SK-N-SH treated with all-trans-retinoic acid at 6 μM for 48 hours (cell line): ENCODE data around the gene FITM1.

Source experiments
- ATAC-seq: fragments of 200-7000 bp; cut with Tn5 transposase; 3 replicates; pipeline ENCODE4 v1.9.1; 2020; ENCODE audit warnings: mild to moderate bottlenecking, moderate library complexity
- ARNTL ChIP-seq: fragments of 450-650 bp; formaldehyde crosslinking; IDR thresholded peaks from 2 replicates; pipeline ENCODE4 v1.5.0; 2020; ENCODE audit warnings: low read depth, mild to moderate bottlenecking, moderate library complexity, borderline replicate concordance
- BACH2 ChIP-seq: fragments of 250-450 bp; sonication (Bioruptor Pico); IDR thresholded peaks from 2 replicates; pipeline ENCODE4 v1.9.0; 2021; ENCODE audit warnings: mild to moderate bottlenecking, borderline replicate concordance
- CSDC2 ChIP-seq: fragments of 250-450 bp; sonication (Bioruptor Pico); IDR thresholded peaks from 2 replicates; pipeline ENCODE4 v1.5.0; 2020; ENCODE audit warnings: mild to moderate bottlenecking, moderate library complexity
- ESRRG ChIP-seq: fragments of 250-450 bp; sonication (Bioruptor Pico); IDR thresholded peaks from 2 replicates; pipeline ENCODE4 v1.6.1; 2021; ENCODE audit warnings: mild to moderate bottlenecking
- GLIS3 ChIP-seq: fragments of 250-450 bp; sonication (Bioruptor Pico); IDR thresholded peaks from 2 replicates; pipeline ENCODE4 v1.5.0; 2020; ENCODE audit warnings: mild to moderate bottlenecking, moderate library complexity
- ISL1 ChIP-seq: fragments of 250-450 bp; sonication (Bioruptor Pico); IDR thresholded peaks from 2 replicates; pipeline ENCODE4 v2.1.2; 2022; ENCODE audit warnings: mild to moderate bottlenecking, moderate library complexity
- OSR1 ChIP-seq: fragments of 250-450 bp; sonication (Bioruptor Pico); IDR thresholded peaks from 2 replicates; pipeline ENCODE4 v1.8.0; 2022; ENCODE audit warnings: moderate library complexity, mild to moderate bottlenecking, inconsistent platforms
- PPARA ChIP-seq: fragments of 250-450 bp; sonication (Bioruptor Pico); IDR thresholded peaks from 2 replicates; pipeline ENCODE4 v1.5.0; 2020; ENCODE audit warnings: mild to moderate bottlenecking, borderline replicate concordance
- RARB ChIP-seq: fragments of 250-450 bp; sonication (Bioruptor Pico); IDR thresholded peaks from 2 replicates; pipeline ENCODE4 v1.8.0; 2021; ENCODE audit warnings: mild to moderate bottlenecking, moderate library complexity
- SNAI2 ChIP-seq: fragments of 250-450 bp; sonication (Bioruptor Pico); IDR thresholded peaks from 2 replicates; pipeline ENCODE4 v1.5.0; 2020; ENCODE audit warnings: mild to moderate bottlenecking, moderate library complexity
- TCF4 ChIP-seq: fragments of 250-450 bp; sonication (Bioruptor Pico); IDR thresholded peaks from 2 replicates; pipeline ENCODE4 v1.8.0; 2021; ENCODE audit warnings: mild to moderate bottlenecking, moderate library complexity, borderline replicate concordance
- ZC3H10 ChIP-seq: fragments of 250-450 bp; sonication (Bioruptor Pico); IDR thresholded peaks from 2 replicates; pipeline ENCODE4 v1.5.1; 2021; ENCODE audit warnings: mild to moderate bottlenecking, moderate library complexity
- ZFP3 ChIP-seq: fragments of 250-450 bp; sonication (Bioruptor Pico); IDR thresholded peaks from 2 replicates; pipeline ENCODE4 v1.5.0; 2020; ENCODE audit warnings: mild to moderate bottlenecking, moderate library complexity
- ZFP30 ChIP-seq: fragments of 450-650 bp; formaldehyde crosslinking; IDR thresholded peaks from 2 replicates; pipeline ENCODE4 v1.5.0; 2022; ENCODE audit warnings: mild to moderate bottlenecking, moderate library complexity
- ZNF565 ChIP-seq: fragments of 450-650 bp; formaldehyde crosslinking; conservative IDR thresholded peaks from 2 replicates; pipeline ENCODE4 v1.5.0; 2020; ENCODE audit warnings: low read depth, mild to moderate bottlenecking, moderate library complexity
- ZNF70 ChIP-seq: fragments of 450-650 bp; formaldehyde crosslinking; IDR thresholded peaks from 2 replicates; pipeline ENCODE4 v1.5.0; 2020; ENCODE audit warnings: mild to moderate bottlenecking, moderate library complexity
- ZNF8 ChIP-seq: fragments of 450-650 bp; formaldehyde crosslinking; IDR thresholded peaks from 2 replicates; pipeline ENCODE4 v1.5.0; 2020; ENCODE audit warnings: mild to moderate bottlenecking, moderate library complexity
- TF ChIP-seq, protein P1 (sequence below): fragments of 250-450 bp; sonication (Bioruptor Pico); IDR thresholded peaks from 2 replicates; pipeline ENCODE4 v1.8.0; 2020; ENCODE audit warnings: mild to moderate bottlenecking, moderate library complexity, borderline replicate concordance
- TF ChIP-seq, protein P2 (sequence below): fragments of 250-450 bp; sonication (Bioruptor Pico); IDR thresholded peaks from 2 replicates; pipeline ENCODE4 v1.5.0; 2020; ENCODE audit warnings: mild to moderate bottlenecking, moderate library complexity
- TF ChIP-seq, protein P3 (sequence below): fragments of 250-450 bp; sonication (Bioruptor Pico); IDR thresholded peaks from 2 replicates; pipeline ENCODE4 v1.5.1; 2021; ENCODE audit warnings: mild to moderate bottlenecking, moderate library complexity

The FITM1 gene

DNA sequence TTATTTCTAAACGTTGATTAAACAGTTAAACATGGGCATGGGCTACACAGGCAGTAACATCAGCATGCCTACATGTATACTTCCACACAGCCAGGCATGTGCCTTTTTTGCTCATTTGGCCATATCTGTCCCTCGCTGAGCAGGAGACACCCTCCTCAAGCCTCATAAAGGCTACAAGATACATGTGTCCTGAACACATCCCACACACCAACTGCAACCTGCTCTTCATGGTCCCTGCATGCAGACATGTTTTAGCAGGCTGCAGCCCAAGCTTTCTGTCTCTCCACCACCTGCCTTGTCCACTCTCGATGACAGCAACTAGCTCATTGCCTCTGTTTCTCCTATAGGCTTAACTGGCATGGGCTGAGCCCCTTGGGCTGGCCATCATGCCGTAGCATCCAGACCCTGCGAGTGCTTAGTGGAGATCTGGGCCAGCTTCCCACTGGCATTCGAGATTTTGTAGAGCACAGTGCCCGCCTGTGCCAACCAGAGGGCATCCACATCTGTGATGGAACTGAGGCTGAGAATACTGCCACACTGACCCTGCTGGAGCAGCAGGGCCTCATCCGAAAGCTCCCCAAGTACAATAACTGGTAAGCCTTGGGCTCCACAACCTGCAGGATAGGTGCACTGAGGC lies 33.8 kb upstream of the FITM1 start:
- TF ChIP-seq CSDC2 (CRISPR knock-in tag), result no peak
- no peak for TF ChIP-seq ZFP30 (CRISPR knock-in tag)
- no peak for TF ChIP-seq GLIS3 (CRISPR knock-in tag)
- TF ChIP-seq, protein P1, sequence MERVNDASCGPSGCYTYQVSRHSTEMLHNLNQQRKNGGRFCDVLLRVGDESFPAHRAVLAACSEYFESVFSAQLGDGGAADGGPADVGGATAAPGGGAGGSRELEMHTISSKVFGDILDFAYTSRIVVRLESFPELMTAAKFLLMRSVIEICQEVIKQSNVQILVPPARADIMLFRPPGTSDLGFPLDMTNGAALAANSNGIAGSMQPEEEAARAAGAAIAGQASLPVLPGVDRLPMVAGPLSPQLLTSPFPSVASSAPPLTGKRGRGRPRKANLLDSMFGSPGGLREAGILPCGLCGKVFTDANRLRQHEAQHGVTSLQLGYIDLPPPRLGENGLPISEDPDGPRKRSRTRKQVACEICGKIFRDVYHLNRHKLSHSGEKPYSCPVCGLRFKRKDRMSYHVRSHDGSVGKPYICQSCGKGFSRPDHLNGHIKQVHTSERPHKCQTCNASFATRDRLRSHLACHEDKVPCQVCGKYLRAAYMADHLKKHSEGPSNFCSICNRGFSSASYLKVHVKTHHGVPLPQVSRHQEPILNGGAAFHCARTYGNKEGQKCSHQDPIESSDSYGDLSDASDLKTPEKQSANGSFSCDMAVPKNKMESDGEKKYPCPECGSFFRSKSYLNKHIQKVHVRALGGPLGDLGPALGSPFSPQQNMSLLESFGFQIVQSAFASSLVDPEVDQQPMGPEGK (CRISPR knock-in tag), result no peak
- no peak for TF ChIP-seq ZNF565 (CRISPR knock-in tag)
- no peak for TF ChIP-seq ISL1 (CRISPR knock-in tag)
- no peak for TF ChIP-seq SNAI2 (CRISPR knock-in tag)
- TF ChIP-seq ARNTL, result no peak
- TF ChIP-seq ZNF70 (CRISPR knock-in tag), result no peak
- TF ChIP-seq, protein P2, sequence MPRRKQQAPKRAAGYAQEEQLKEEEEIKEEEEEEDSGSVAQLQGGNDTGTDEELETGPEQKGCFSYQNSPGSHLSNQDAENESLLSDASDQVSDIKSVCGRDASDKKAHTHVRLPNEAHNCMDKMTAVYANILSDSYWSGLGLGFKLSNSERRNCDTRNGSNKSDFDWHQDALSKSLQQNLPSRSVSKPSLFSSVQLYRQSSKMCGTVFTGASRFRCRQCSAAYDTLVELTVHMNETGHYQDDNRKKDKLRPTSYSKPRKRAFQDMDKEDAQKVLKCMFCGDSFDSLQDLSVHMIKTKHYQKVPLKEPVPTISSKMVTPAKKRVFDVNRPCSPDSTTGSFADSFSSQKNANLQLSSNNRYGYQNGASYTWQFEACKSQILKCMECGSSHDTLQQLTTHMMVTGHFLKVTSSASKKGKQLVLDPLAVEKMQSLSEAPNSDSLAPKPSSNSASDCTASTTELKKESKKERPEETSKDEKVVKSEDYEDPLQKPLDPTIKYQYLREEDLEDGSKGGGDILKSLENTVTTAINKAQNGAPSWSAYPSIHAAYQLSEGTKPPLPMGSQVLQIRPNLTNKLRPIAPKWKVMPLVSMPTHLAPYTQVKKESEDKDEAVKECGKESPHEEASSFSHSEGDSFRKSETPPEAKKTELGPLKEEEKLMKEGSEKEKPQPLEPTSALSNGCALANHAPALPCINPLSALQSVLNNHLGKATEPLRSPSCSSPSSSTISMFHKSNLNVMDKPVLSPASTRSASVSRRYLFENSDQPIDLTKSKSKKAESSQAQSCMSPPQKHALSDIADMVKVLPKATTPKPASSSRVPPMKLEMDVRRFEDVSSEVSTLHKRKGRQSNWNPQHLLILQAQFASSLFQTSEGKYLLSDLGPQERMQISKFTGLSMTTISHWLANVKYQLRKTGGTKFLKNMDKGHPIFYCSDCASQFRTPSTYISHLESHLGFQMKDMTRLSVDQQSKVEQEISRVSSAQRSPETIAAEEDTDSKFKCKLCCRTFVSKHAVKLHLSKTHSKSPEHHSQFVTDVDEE, result no peak
- TF ChIP-seq ZNF8, result no peak
- no peak for TF ChIP-seq ZC3H10 (CRISPR knock-in tag)
- no peak for ATAC-seq

DNA sequence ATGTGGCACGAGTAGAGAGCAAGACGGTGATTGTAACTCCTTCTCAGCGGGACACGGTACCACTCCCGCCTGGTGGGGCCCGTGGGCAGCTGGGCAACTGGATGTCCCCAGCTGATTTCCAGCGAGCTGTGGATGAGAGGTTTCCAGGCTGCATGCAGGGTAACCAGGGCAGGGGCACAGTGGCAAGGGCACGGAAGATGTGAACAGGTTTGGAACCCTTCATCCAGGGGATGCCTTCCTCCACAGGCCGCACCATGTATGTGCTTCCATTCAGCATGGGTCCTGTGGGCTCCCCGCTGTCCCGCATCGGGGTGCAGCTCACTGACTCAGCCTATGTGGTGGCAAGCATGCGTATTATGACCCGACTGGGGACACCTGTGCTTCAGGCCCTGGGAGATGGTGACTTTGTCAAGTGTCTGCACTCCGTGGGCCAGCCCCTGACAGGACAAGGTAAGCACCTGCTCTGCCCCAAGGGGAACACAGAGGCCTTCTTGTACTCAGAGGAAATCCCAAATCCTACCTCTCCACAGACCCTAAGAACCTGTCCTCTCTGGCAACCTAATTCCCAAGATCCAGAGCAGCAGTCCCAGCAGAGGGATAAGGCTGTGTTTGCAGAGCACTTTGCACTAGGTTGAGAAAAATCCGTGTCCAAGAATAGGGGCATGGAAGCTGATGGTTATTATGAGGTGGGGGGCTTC lies 32.1 kb upstream of the FITM1 start:
- no peak for TF ChIP-seq SNAI2 (CRISPR knock-in tag)
- TF ChIP-seq ZFP30 (CRISPR knock-in tag), result no peak
- no peak for TF ChIP-seq TCF4 (CRISPR knock-in tag)
- no peak for TF ChIP-seq ZNF8
- TF ChIP-seq ESRRG (CRISPR knock-in tag), result no peak
- no peak for TF ChIP-seq ZFP3 (CRISPR knock-in tag)
- TF ChIP-seq, protein P3, sequence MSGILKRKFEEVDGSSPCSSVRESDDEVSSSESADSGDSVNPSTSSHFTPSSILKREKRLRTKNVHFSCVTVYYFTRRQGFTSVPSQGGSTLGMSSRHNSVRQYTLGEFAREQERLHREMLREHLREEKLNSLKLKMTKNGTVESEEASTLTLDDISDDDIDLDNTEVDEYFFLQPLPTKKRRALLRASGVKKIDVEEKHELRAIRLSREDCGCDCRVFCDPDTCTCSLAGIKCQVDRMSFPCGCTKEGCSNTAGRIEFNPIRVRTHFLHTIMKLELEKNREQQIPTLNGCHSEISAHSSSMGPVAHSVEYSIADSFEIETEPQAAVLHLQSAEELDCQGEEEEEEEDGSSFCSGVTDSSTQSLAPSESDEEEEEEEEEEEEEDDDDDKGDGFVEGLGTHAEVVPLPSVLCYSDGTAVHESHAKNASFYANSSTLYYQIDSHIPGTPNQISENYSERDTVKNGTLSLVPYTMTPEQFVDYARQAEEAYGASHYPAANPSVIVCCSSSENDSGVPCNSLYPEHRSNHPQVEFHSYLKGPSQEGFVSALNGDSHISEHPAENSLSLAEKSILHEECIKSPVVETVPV (CRISPR knock-in tag), result no peak
- TF ChIP-seq ARNTL, result no peak
- TF ChIP-seq, protein P1 (CRISPR knock-in tag), result no peak
- no peak for TF ChIP-seq RARB (CRISPR knock-in tag)
- TF ChIP-seq PPARA (CRISPR knock-in tag), result no peak
- no peak for TF ChIP-seq ISL1 (CRISPR knock-in tag)
- TF ChIP-seq BACH2 (CRISPR knock-in tag), result no peak
- no peak for TF ChIP-seq ZNF70 (CRISPR knock-in tag)
- TF ChIP-seq OSR1 (CRISPR knock-in tag), result no peak
- TF ChIP-seq, protein P2, result no peak
- ATAC-seq, result no peak
